ENCODE measurements around the gene TNS4. TPM values are rescaled to one million over a fixed set of nuclear protein-coding genes. Genes with fewer than 3 reads are reported as not detected.
A peak's percentile ranks its signal among the peaks of the same experiment; 100 is the strongest.

Gene TNS4
- total and polyA plus RNA-seq, 9 of the 15 experiments (the other 6 are each of a cell fraction or from before 2014, with no cell fraction given): 0.04 to 0.73 (median 0.24) TPM; not detected in 1

GRCh38 chr17:40536295-40537171 is 35.1 kb upstream of the TNS4 start (continued):
- TF ChIP-seq, protein P1, sequence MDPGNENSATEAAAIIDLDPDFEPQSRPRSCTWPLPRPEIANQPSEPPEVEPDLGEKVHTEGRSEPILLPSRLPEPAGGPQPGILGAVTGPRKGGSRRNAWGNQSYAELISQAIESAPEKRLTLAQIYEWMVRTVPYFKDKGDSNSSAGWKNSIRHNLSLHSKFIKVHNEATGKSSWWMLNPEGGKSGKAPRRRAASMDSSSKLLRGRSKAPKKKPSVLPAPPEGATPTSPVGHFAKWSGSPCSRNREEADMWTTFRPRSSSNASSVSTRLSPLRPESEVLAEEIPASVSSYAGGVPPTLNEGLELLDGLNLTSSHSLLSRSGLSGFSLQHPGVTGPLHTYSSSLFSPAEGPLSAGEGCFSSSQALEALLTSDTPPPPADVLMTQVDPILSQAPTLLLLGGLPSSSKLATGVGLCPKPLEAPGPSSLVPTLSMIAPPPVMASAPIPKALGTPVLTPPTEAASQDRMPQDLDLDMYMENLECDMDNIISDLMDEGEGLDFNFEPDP (CRISPR knock-in tag; IDR thresholded peaks at IDR 0.05): no peak
- TF ChIP-seq TRIM28 (IDR thresholded peaks at IDR 0.05) (no peak), CREM (IDR thresholded peaks at IDR 0.05; ENCODE audit: low read depth) (peak; percentile 85), ZC3H8 (IDR thresholded peaks at IDR 0.05) (no peak), ETS2 (tag; IDR thresholded peaks at IDR 0.05; ENCODE audit: borderline replicate concordance, poor library complexity, severe bottlenecking) (no peak), IFI16 (CRISPR knock-in tag; IDR thresholded peaks at IDR 0.05) (no peak), CAMTA2 (CRISPR knock-in tag; conservative IDR thresholded peaks at IDR 0.05) (no peak), MXI1 (IDR thresholded peaks at IDR 0.05; ENCODE audit: low read depth, low read length) (no peak), ZKSCAN1 (IDR thresholded peaks at IDR 0.05; ENCODE audit: low read depth, low read length) (peak; percentile 70), SUPT5H (IDR thresholded peaks at IDR 0.05) (peak; percentile 27; the same call in 1 of the 2 replicates), CBX2 (IDR thresholded peaks at IDR 0.05; ENCODE audit: insufficient read depth, low read length, poor library complexity, severe bottlenecking) (no peak), HCFC1 (IDR thresholded peaks at IDR 0.05; ENCODE audit: low read depth, low read length) (no peak), MTA1 (IDR thresholded peaks at IDR 0.05; ENCODE audit: borderline replicate concordance) (peak; percentile 87), SAP30 (IDR thresholded peaks at IDR 0.05; ENCODE audit: borderline replicate concordance, insufficient read depth, low read depth, low read length, poor library complexity, severe bottlenecking) (no peak), BRD9 (IDR thresholded peaks at IDR 0.05; ENCODE audit: low read depth, partially characterized antibody) (peak; percentile 67), OTX1 (CRISPR knock-in tag; IDR thresholded peaks at IDR 0.05) (0 out of 2 replicates have a peak, but pooled peaks have one; percentile 51), MLX (CRISPR knock-in tag; conservative IDR thresholded peaks at IDR 0.05) (no peak), MTA2 (IDR thresholded peaks at IDR 0.05; ENCODE audit: low read depth) (peak; percentile 91), DMBX1 (CRISPR knock-in tag; IDR thresholded peaks at IDR 0.05; ENCODE audit: borderline replicate concordance) (peak; percentile 78)
- TF ChIP-seq, protein P2, sequence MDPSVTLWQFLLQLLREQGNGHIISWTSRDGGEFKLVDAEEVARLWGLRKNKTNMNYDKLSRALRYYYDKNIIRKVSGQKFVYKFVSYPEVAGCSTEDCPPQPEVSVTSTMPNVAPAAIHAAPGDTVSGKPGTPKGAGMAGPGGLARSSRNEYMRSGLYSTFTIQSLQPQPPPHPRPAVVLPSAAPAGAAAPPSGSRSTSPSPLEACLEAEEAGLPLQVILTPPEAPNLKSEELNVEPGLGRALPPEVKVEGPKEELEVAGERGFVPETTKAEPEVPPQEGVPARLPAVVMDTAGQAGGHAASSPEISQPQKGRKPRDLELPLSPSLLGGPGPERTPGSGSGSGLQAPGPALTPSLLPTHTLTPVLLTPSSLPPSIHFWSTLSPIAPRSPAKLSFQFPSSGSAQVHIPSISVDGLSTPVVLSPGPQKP (CRISPR knock-in tag; IDR thresholded peaks at IDR 0.05): no peak
- TF ChIP-seq, protein P3, sequence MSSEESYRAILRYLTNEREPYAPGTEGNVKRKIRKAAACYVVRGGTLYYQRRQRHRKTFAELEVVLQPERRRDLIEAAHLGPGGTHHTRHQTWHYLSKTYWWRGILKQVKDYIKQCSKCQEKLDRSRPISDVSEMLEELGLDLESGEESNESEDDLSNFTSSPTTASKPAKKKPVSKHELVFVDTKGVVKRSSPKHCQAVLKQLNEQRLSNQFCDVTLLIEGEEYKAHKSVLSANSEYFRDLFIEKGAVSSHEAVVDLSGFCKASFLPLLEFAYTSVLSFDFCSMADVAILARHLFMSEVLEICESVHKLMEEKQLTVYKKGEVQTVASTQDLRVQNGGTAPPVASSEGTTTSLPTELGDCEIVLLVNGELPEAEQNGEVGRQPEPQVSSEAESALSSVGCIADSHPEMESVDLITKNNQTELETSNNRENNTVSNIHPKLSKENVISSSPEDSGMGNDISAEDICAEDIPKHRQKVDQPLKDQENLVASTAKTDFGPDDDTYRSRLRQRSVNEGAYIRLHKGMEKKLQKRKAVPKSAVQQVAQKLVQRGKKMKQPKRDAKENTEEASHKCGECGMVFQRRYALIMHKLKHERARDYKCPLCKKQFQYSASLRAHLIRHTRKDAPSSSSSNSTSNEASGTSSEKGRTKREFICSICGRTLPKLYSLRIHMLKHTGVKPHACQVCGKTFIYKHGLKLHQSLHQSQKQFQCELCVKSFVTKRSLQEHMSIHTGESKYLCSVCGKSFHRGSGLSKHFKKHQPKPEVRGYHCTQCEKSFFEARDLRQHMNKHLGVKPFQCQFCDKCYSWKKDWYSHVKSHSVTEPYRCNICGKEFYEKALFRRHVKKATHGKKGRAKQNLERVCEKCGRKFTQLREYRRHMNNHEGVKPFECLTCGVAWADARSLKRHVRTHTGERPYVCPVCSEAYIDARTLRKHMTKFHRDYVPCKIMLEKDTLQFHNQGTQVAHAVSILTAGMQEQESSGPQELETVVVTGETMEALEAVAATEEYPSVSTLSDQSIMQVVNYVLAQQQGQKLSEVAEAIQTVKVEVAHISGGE (CRISPR knock-in tag; IDR thresholded peaks at IDR 0.05): peak in 1 of 3 experiments; percentile 49; a peak in 1 of 6 replicates

Data from K562 (cell line).